HEK293 (cell line): ENCODE results near the gene DNAH1.
A peak's percentile ranks its signal among the peaks of the same experiment; 100 is the strongest.

Experiments used
- CTCF ChIP-seq: fragments of 450-650 bp; formaldehyde crosslinking; IDR thresholded peaks from 2 replicates; pipeline ENCODE4 v1.5.1; 2016; ENCODE audit warnings: missing biosample characterization, missing genetic modification characterization
- KLF17 ChIP-seq: fragments of 450-650 bp; formaldehyde crosslinking; IDR thresholded peaks from 2 replicates; pipeline ENCODE4 v1.5.1; 2016; ENCODE audit warnings: missing biosample characterization, missing genetic modification characterization
- SETDB1 ChIP-seq: IDR thresholded peaks from one replicate; pipeline ENCODE4 v1.6.1; 2017; ENCODE audit warnings: mild to moderate bottlenecking, low read length, moderate library complexity, mixed read lengths; ENCODE audit not compliant: insufficient read length
- TCF7L2 ChIP-seq: IDR thresholded peaks from 2 replicates; pipeline ENCODE4 v1.6.1; 2011; ENCODE audit warnings: low read depth, mild to moderate bottlenecking, inconsistent platforms, low read length, moderate library complexity, borderline replicate concordance
- YY1 ChIP-seq: fragments of 450-650 bp; formaldehyde crosslinking; IDR thresholded peaks from 2 replicates; pipeline ENCODE4 v1.5.1; 2018; ENCODE audit warnings: missing biosample characterization, missing genetic modification characterization
- ZBTB1 ChIP-seq: fragments of 450-650 bp; formaldehyde crosslinking; IDR thresholded peaks from 2 replicates; pipeline ENCODE4 v1.5.1; 2016; ENCODE audit warnings: missing biosample characterization, missing genetic modification characterization
- ZBTB10 ChIP-seq: fragments of 450-650 bp; formaldehyde crosslinking; IDR thresholded peaks from 2 replicates; pipeline ENCODE4 v1.5.1; 2016; ENCODE audit warnings: missing biosample characterization, missing genetic modification characterization
- ZBTB20 ChIP-seq: fragments of 450-650 bp; formaldehyde crosslinking; IDR thresholded peaks from 2 replicates; pipeline ENCODE4 v1.5.1; 2016; ENCODE audit warnings: missing biosample characterization, missing genetic modification characterization
- ZFP3 ChIP-seq: fragments of 450-650 bp; formaldehyde crosslinking; IDR thresholded peaks from 2 replicates; pipeline ENCODE4 v1.5.1; 2016; ENCODE audit warnings: low read depth, missing biosample characterization, missing genetic modification characterization
- ZNF133 ChIP-seq: fragments of 450-650 bp; formaldehyde crosslinking; IDR thresholded peaks from 2 replicates; pipeline ENCODE4 v1.5.1; 2016; ENCODE audit warnings: missing biosample characterization, missing genetic modification characterization
- ZNF350 ChIP-seq: fragments of 450-650 bp; formaldehyde crosslinking; IDR thresholded peaks from 2 replicates; pipeline ENCODE4 v1.5.0; 2017; ENCODE audit warnings: missing biosample characterization, mild to moderate bottlenecking, missing genetic modification characterization
- ZNF394 ChIP-seq: fragments of 450-650 bp; formaldehyde crosslinking; IDR thresholded peaks from 2 replicates; pipeline ENCODE4 v1.5.1; 2016; ENCODE audit warnings: missing biosample characterization, missing genetic modification characterization, mild to moderate bottlenecking, moderate library complexity, borderline replicate concordance
- ZNF660 ChIP-seq: fragments of 450-650 bp; IDR thresholded peaks from 2 replicates; pipeline ENCODE4 v1.5.1; 2018; ENCODE audit warnings: missing biosample characterization, mild to moderate bottlenecking, missing genetic modification characterization
- ZNF785 ChIP-seq: fragments of 450-650 bp; formaldehyde crosslinking; IDR thresholded peaks from 2 replicates; pipeline ENCODE4 v1.5.1; 2016; ENCODE audit warnings: missing biosample characterization, missing genetic modification characterization

GRCh38 chr3:52291508-52292181 lies 24.5 kb upstream of the DNAH1 start:
- TF ChIP-seq KLF17 (tag by site-specific recombination) (no peak), ZFP3 (tag by site-specific recombination) (no peak), ZNF350 (tag by site-specific recombination) (no peak), CTCF (tag by site-specific recombination) (peak; percentile 45; the same call in 1 of the 2 replicates), ZNF394 (tag by site-specific recombination) (no peak), YY1 (tag by site-specific recombination) (no peak), ZBTB1 (tag by site-specific recombination) (no peak), ZNF133 (no peak), ZNF660 (tag by site-specific recombination) (no peak), ZBTB20 (no peak), ZNF785 (tag by site-specific recombination) (no peak), ZBTB10 (no peak), SETDB1 (no peak), TCF7L2 (no peak)
